K562 (cell line): ENCODE data around the gene CNKSR2. TPM values are rescaled to one million over a fixed set of nuclear protein-coding genes. Genes with fewer than 3 reads are reported as not detected.

Source experiments
- ATAC-seq: fragments of 200-7000 bp; cut with Tn5 transposase; 3 replicates; pipeline ENCODE4 v1.9.1; 2020; ENCODE audit warnings: moderate library complexity
- BruUV-seq: library from RNA; stranded (reverse); fragments of 400-500 nt; replicated peaks from 2 replicates; lab custom pipeline; 2021; lab: Mats Ljungman, UMichigan
- CTCF ChIA-PET: fragments of 300-600 bp; formaldehyde crosslinking; extraction: SDS; loops from one replicate; lab custom pipeline; 2021; ENCODE audit warnings: low intra/inter-chr PET ratio; lab: Yijun Ruan, JAX
- POLR2A ChIA-PET: fragments of 300-600, 350-650 bp; sonication (Branson Sonifier 250); formaldehyde crosslinking; extraction: SDS; loops from one replicate; lab custom pipeline; 2021; ENCODE audit warnings: antibody characterized with exemption, inconsistent platforms; lab: Yijun Ruan, JAX
- DNase-seq, 4 experiments: peaks; one replicate each; pipeline versions ENCODE4 v3.0.0 to v3.0.0-alpha.2; 2011 to 2018; ENCODE audit warnings: low spot score in 3 of 4, mixed read lengths in 3 of 4; ENCODE audit errors: extremely low read depth in 1 of 4
- FAIRE-seq: peaks from 2 replicates; lab custom pipeline; 2011; peaks lifted over from hg19 to GRCh38; lab: Jason Lieb, UNC
- H2AFZ ChIP-seq: 2 replicates; pipeline ENCODE4 v1.6.0; 2011; ENCODE audit warnings: low read depth, low read length, control low read depth, inconsistent platforms
- H3K27ac ChIP-seq: fragments of 200-600 bp; 3 replicates; pipeline ENCODE4 v1.8.0; 2011; ENCODE audit warnings: low read depth, mild to moderate bottlenecking, control low read depth, inconsistent platforms, low read length, moderate library complexity, mixed read lengths; ENCODE audit errors: extremely low read depth
- H3K27me3 ChIP-seq, 2 experiments: fragments of 300-600 bp in 1 of 2; 2 replicates in 1 of 2; 3 replicates in 1 of 2; pipeline versions ENCODE4 v1.6.0 to v1.8.0; 2011; ENCODE audit warnings: inconsistent platforms in 2 of 2, low read length in 2 of 2, mild to moderate bottlenecking in 1 of 2, mixed read lengths in 1 of 2, moderate library complexity in 1 of 2; ENCODE audit not compliant: control insufficient read depth in 2 of 2, insufficient read depth in 2 of 2
- H3K36me3 ChIP-seq: fragments of 300-600 bp; 3 replicates; pipeline ENCODE4 v1.8.0; 2011; ENCODE audit warnings: mild to moderate bottlenecking, low read length, inconsistent platforms; ENCODE audit not compliant: control insufficient read depth, insufficient read depth
- H3K4me1 ChIP-seq, 2 experiments: fragments of 200-600 bp in 1 of 2; replicated peaks in 1 of 2; 2 replicates in 1 of 2; 3 replicates in 1 of 2; pipeline versions ENCODE4 v1.5.1 to v1.8.0; 2011; ENCODE audit warnings: inconsistent platforms in 2 of 2, low read length in 2 of 2, mild to moderate bottlenecking in 1 of 2, mixed read lengths in 1 of 2, moderate library complexity in 1 of 2; ENCODE audit not compliant: control insufficient read depth in 2 of 2, insufficient read depth in 2 of 2
- H3K4me2 ChIP-seq: 2 replicates; pipeline ENCODE4 v1.6.1; 2011; ENCODE audit warnings: low read length, control low read depth, inconsistent platforms, mixed read lengths; ENCODE audit not compliant: insufficient read depth
- H3K4me3 ChIP-seq: fragments of 200-600 bp; sonication (generic), shearing (Covaris generic); 2 replicates; pipeline ENCODE4 v1.5.1; 2016; ENCODE audit warnings: control low read depth, inconsistent platforms
- H3K79me2 ChIP-seq: fragments of 200-600 bp; 3 replicates; pipeline ENCODE4 v1.8.0; 2011; ENCODE audit warnings: low read length, inconsistent platforms; ENCODE audit not compliant: control insufficient read depth, insufficient read depth
- H3K9ac ChIP-seq, 2 experiments: 2 replicates each; pipeline versions ENCODE4 v1.6.0 to v1.6.1; 2011; ENCODE audit warnings: low read depth in 2 of 2, low read length in 2 of 2, control low read depth in 1 of 2, inconsistent platforms in 1 of 2, mild to moderate bottlenecking in 1 of 2, mixed read lengths in 1 of 2; ENCODE audit not compliant: insufficient read depth in 1 of 2
- H3K9me1 ChIP-seq: one replicate; pipeline ENCODE4 v1.6.0; 2011; ENCODE audit warnings: inconsistent platforms, mild to moderate bottlenecking, low read length, moderate library complexity; ENCODE audit not compliant: control insufficient read depth, insufficient read depth
- H3K9me3 ChIP-seq: replicated peaks from 2 replicates; pipeline ENCODE4 v1.5.1; 2011; ENCODE audit warnings: low read depth, low read length, inconsistent platforms; ENCODE audit not compliant: control insufficient read depth, insufficient read depth
- H4K20me1 ChIP-seq: replicated peaks from 2 replicates; pipeline ENCODE4 v1.6.1; 2011; ENCODE audit warnings: low read length, inconsistent platforms, mixed read lengths; ENCODE audit not compliant: control insufficient read depth, insufficient read depth
- FIP1L1 ChIP-seq: fragments of 200-400 bp; formaldehyde crosslinking; IDR thresholded peaks from 2 replicates; pipeline ENCODE4 v1.6.1; 2018; ENCODE audit warnings: mild to moderate bottlenecking, low read depth, low read length; ENCODE audit not compliant: poor library complexity, severe bottlenecking
- FOXA1 ChIP-seq: fragments of 450-650 bp; IDR thresholded peaks from 2 replicates; pipeline ENCODE4 v1.6.1; 2016; ENCODE audit warnings: mild to moderate bottlenecking, borderline replicate concordance
- HNRNPUL1 ChIP-seq: fragments of 200-400 bp; formaldehyde crosslinking; IDR thresholded peaks from 2 replicates; pipeline ENCODE4 v1.6.1; 2017; ENCODE audit warnings: low read length
- ILK ChIP-seq: fragments of 450-650 bp; IDR thresholded peaks from 2 replicates; pipeline ENCODE4 v1.6.1; 2016; ENCODE audit warnings: missing genetic modification characterization, low read depth, mild to moderate bottlenecking, missing compliant biosample characterization, moderate library complexity, borderline replicate concordance
- KDM1A ChIP-seq, 2 experiments: fragments of 450-650 bp; IDR thresholded peaks; 2 replicates each; pipeline ENCODE4 v1.6.1; 2016; ENCODE audit warnings: mild to moderate bottlenecking in 2 of 2
- PHTF2 ChIP-seq: fragments of 250-450 bp; sonication (Bioruptor Pico); IDR thresholded peaks from 2 replicates; pipeline ENCODE4 v1.5.0; 2021; ENCODE audit warnings: mild to moderate bottlenecking
- RBM39 ChIP-seq: fragments of 200-400 bp; formaldehyde crosslinking; optimal IDR thresholded peaks from 2 replicates; pipeline ENCODE3; 2018; ENCODE audit warnings: low read depth, low read length
- TSC22D4 ChIP-seq: fragments of 450-650 bp; IDR thresholded peaks from 2 replicates; pipeline ENCODE4 v1.6.1; 2016; ENCODE audit warnings: missing genetic modification characterization, missing biosample characterization, control low read depth
- ZNF584 ChIP-seq: fragments of 200-800 bp; sonication (Bioruptor generic); IDR thresholded peaks from 2 replicates; pipeline ENCODE4 v1.6.1; 2016; ENCODE audit warnings: low read depth, mild to moderate bottlenecking, missing genetic modification characterization, missing compliant biosample characterization
- ZNF830 ChIP-seq: fragments of 250-450 bp; sonication (Bioruptor Pico); IDR thresholded peaks from 2 replicates; pipeline ENCODE4 v1.5.0; 2021; ENCODE audit warnings: mild to moderate bottlenecking
- WGBS: fragments of 100-300 bp; shearing (Covaris generic); methylation state at CpG from one replicate; pipeline ENCODE4 v1.1.6; 2016; ENCODE audit warnings: low coverage, mixed read lengths; ENCODE audit not compliant: insufficient coverage; ENCODE audit errors: missing lambda C conversion rate; 5-methylcytosine and 5-hydroxymethylcytosine counted together
- in situ Hi-C: fragments of 300-500 bp; cut with MboI; formaldehyde crosslinking; loops from 4 replicates; pipeline ENCODE4 v1.15.0; 2018; ENCODE audit warnings: inconsistent platforms, mixed read lengths
- intact Hi-C: fragments of 100-400 bp; cut with micrococcal nuclease; formaldehyde crosslinking; loops from 2 replicates; pipeline ENCODE4 v1.14.2; 2022
- polyA plus RNA-seq, 8 experiments: library from polyadenylated mRNA; depleted of rRNA in 4 of 8; stranded (reverse) in 5 of 8; unstranded in 3 of 8; fragments of >200 nt; fragmentation: Nextera tagmentation in 2 of 8; fragmentation: Illumina TruSeq in 1 of 8; extraction: Ambion mirVana in 2 of 8; extraction: Trizol in 1 of 8; gene quantifications; 2 replicates each; pipeline versions ENCODE4 v1.2.1 to v1.2.3, GENCODE V29; 2011 to 2014; ENCODE audit warnings: inconsistent platforms in 1 of 8, missing spikeins in 1 of 8
- total RNA-seq, 7 experiments: library from RNA; depleted of rRNA in 6 of 7; stranded (reverse); fragments of >200 nt in 6 of 7; fragmentation: Illumina TruSeq in 2 of 7; extraction: Trizol in 2 of 7; gene quantifications; 2 replicates each; pipeline versions ENCODE4 v1.2.1 to v1.2.3, GENCODE V29; 2011 to 2021; ENCODE audit warnings: low replicate concordance in 1 of 7
- TF ChIP-seq, protein P1 (sequence below): fragments of 250-450 bp; sonication (Bioruptor Pico); IDR thresholded peaks from 2 replicates; pipeline ENCODE4 v1.4.0; 2020; ENCODE audit warnings: mild to moderate bottlenecking, moderate library complexity, borderline replicate concordance

Gene CNKSR2
- total and polyA plus RNA-seq, 9 of the 15 experiments (the other 6 are each of a cell fraction or from before 2014, with no cell fraction given): not detected

DNA sequence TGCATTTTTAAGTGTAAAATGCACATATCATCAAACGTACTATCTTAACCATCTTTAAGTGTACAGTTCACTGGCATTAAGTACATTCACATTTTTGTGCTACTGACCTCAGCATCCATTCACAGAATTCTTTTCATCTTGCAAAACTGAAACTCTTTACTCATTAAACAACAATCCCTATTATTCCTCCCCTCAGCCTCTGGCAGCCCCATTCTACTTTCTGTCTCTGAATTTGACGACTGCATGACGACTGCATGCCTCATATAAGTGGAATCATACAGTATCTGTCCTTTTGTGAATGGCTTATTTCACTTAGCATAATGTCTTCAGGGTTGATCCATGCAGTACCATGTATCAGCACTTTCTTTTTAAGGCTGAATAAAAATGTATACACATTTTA lies 38.7 kb downstream of the CNKSR2 start:
- no peak overlapping the region for H3K4me3 ChIP-seq
- H2AFZ ChIP-seq: no peak overlapping the region
- no peaks in the 10 kb centered on the region for H3K27me3 ChIP-seq
- no peak overlapping the region for H3K27ac ChIP-seq
- DNase-seq (no peak), FAIRE-seq (no peak), ATAC-seq (no peak)
- CTCF ChIA-PET: no interaction called here
- H3K4me1 ChIP-seq: no peaks in the 10 kb centered on the region
- H4K20me1 ChIP-seq: no peaks in the 10 kb centered on the region
- H3K9ac ChIP-seq: no peak overlapping the region
- no peak overlapping the region for H3K4me2 ChIP-seq
- H3K36me3 ChIP-seq: no peaks in the 10 kb centered on the region
- POLR2A ChIA-PET: no interaction called here
- no peaks in the 10 kb centered on the region for H3K9me1 ChIP-seq
- WGBS: 0% methylated on average over 3 of the region's 3 CpGs
- TF ChIP-seq PHTF2 (CRISPR knock-in tag) (no peak), KDM1A (IDR thresholded peaks at IDR 0.05) (no peak), RBM39 (no peak), TSC22D4 (tag) (no peak), ZNF830 (no peak), ZNF584 (CRISPR knock-in tag) (no peak), HNRNPUL1 (no peak), FOXA1 (no peak), FIP1L1 (no peak), ILK (tag) (no peak)
- TF ChIP-seq, protein P1, sequence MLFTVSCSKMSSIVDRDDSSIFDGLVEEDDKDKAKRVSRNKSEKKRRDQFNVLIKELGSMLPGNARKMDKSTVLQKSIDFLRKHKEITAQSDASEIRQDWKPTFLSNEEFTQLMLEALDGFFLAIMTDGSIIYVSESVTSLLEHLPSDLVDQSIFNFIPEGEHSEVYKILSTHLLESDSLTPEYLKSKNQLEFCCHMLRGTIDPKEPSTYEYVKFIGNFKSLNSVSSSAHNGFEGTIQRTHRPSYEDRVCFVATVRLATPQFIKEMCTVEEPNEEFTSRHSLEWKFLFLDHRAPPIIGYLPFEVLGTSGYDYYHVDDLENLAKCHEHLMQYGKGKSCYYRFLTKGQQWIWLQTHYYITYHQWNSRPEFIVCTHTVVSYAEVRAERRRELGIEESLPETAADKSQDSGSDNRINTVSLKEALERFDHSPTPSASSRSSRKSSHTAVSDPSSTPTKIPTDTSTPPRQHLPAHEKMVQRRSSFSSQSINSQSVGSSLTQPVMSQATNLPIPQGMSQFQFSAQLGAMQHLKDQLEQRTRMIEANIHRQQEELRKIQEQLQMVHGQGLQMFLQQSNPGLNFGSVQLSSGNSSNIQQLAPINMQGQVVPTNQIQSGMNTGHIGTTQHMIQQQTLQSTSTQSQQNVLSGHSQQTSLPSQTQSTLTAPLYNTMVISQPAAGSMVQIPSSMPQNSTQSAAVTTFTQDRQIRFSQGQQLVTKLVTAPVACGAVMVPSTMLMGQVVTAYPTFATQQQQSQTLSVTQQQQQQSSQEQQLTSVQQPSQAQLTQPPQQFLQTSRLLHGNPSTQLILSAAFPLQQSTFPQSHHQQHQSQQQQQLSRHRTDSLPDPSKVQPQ (CRISPR knock-in tag): no peak
- no TSS peak for BruUV-seq
- no peaks in the 10 kb centered on the region for H3K9me3 ChIP-seq
- no peaks in the 10 kb centered on the region for H3K79me2 ChIP-seq
- intact Hi-C loops: no loop called here
- in situ Hi-C loops: no loop called here
